ENCODE data around the gene SEMA5B. TPM values are rescaled to one million over a fixed set of nuclear protein-coding genes. Genes with fewer than 3 reads are reported as not detected.

SEMA5B gene
- total and polyA plus RNA-seq, 9 of the 15 experiments (the other 6 are each of a cell fraction or from before 2014, with no cell fraction given) = not detected

GRCh38 chr3:122898298-122898697 is 129.3 kb downstream of the SEMA5B start:
- no peak for FAIRE-seq
- TF ChIP-seq POLR2AphosphoS2 (IDR thresholded peaks at IDR 0.05; ENCODE audit: low read length) = no peak
- no peak for TF ChIP-seq ARID2 (IDR thresholded peaks at IDR 0.05)
- TF ChIP-seq TCF7 (IDR thresholded peaks at IDR 0.05; ENCODE audit: borderline replicate concordance) = no peak
- no peak for TF ChIP-seq THRA (IDR thresholded peaks at IDR 0.05)
- TF ChIP-seq GTF2F1 (IDR thresholded peaks at IDR 0.05; ENCODE audit: low read depth, low read length) = no peak
- no peak for TF ChIP-seq ZBTB40 (IDR thresholded peaks at IDR 0.05)
- TF ChIP-seq ZBTB40 (CRISPR knock-in tag; IDR thresholded peaks at IDR 0.05) = no peak
- TF ChIP-seq HMGN3 (IDR thresholded peaks at IDR 0.05; ENCODE audit: borderline replicate concordance, extremely low read depth, insufficient read length, low read depth, low read length) = no peak
- TF ChIP-seq PURB (CRISPR knock-in tag; IDR thresholded peaks at IDR 0.05; ENCODE audit: low read depth) = no peak
- no peak for TF ChIP-seq ZFP36 (IDR thresholded peaks at IDR 0.05; ENCODE audit: low read depth, low read length, partially characterized antibody)
- no peak for TF ChIP-seq HMGXB4 (CRISPR knock-in tag; IDR thresholded peaks at IDR 0.05)

More at GRCh38 chr3:122898298-122898697, 129.3 kb downstream of the SEMA5B start:
- Histone ChIP-seq H3K79me2 (ENCODE audit: control insufficient read depth, insufficient read depth, low read length) (no peaks in the 10 kb centered on the region), H4K20me1 (replicated peaks; ENCODE audit: control insufficient read depth, insufficient read depth, low read length) (no peaks in the 10 kb centered on the region), H3K36me3 (ENCODE audit: control insufficient read depth, insufficient read depth, low read length) (no peaks in the 10 kb centered on the region), H3K9me3 (replicated peaks; ENCODE audit: control insufficient read depth, insufficient read depth, low read depth, low read length) (no peaks in the 10 kb centered on the region), H3K9me1 (ENCODE audit: control insufficient read depth, insufficient read depth, low read length) (no peaks in the 10 kb centered on the region), H3K4me3 (no peak overlapping the region), H3K27me3 (ENCODE audit: control insufficient read depth in 2 of 2, insufficient read depth in 2 of 2, low read length in 2 of 2) (peaks cover 6 to 12% of the 10 kb centered on the region in 2 experiments; a peak in 4 of 5 replicates), H3K4me2 (ENCODE audit: insufficient read depth, low read length) (no peak overlapping the region), H3K9ac (ENCODE audit: insufficient read depth in 1 of 2, low read depth in 2 of 2, low read length in 2 of 2) (no peak overlapping the region), H2AFZ (ENCODE audit: low read depth, low read length) (no peak overlapping the region), H3K27ac (ENCODE audit: extremely low read depth, low read depth, low read length) (no peak overlapping the region), H3K4me1 (replicated peaks in 1 of 2; ENCODE audit: control insufficient read depth in 2 of 2, insufficient read depth in 2 of 2, low read length in 2 of 2) (no peaks in the 10 kb centered on the region)
- ChIA-PET POLR2A (interaction anchor here (0.6 to 0.9 kb wide), 2 partner anchors 9 to 10 kb away, joined by 3 to 5 read pairs; no protein-coding TSS in a partner anchor), CTCF (ENCODE audit: low intra/inter-chr PET ratio) (no interaction called here)
- 0% methylated on average over 4 of the region's 4 CpGs for WGBS (ENCODE audit: insufficient coverage, low coverage, missing lambda C conversion rate)
- intact Hi-C loops (cut with micrococcal nuclease) = no loop called here
- in situ Hi-C loops (cut with MboI) = no loop called here
- DNase-seq (ENCODE audit: extremely low read depth in 1 of 4, low spot score in 3 of 4) = no peak
- no peak for ATAC-seq
- no TSS peak for BruUV-seq (replicated peaks)

Data from K562 (cell line).